ENCODE data around the gene PLXNA2.

DNA sequence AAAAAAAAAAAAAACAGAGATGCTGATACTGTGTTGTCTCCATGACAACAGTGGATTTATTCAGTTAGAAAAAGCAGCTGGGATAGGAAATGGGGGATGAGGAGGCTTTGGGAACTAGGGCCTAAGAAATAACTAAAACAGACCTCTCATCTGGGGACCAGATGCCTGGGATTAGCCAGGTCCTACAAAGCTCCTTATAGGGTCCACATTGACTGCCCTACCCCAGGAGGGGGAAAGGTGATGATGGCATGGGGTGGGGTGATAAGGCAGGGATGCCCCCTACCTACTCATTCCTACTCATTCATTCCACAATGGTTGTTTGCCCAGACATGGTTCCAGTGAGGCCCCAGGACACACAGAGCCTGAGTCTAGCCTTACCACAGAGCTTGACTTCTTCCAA lies 131.2 kb downstream of the PLXNA2 start:
- TF ChIP-seq, protein P1, sequence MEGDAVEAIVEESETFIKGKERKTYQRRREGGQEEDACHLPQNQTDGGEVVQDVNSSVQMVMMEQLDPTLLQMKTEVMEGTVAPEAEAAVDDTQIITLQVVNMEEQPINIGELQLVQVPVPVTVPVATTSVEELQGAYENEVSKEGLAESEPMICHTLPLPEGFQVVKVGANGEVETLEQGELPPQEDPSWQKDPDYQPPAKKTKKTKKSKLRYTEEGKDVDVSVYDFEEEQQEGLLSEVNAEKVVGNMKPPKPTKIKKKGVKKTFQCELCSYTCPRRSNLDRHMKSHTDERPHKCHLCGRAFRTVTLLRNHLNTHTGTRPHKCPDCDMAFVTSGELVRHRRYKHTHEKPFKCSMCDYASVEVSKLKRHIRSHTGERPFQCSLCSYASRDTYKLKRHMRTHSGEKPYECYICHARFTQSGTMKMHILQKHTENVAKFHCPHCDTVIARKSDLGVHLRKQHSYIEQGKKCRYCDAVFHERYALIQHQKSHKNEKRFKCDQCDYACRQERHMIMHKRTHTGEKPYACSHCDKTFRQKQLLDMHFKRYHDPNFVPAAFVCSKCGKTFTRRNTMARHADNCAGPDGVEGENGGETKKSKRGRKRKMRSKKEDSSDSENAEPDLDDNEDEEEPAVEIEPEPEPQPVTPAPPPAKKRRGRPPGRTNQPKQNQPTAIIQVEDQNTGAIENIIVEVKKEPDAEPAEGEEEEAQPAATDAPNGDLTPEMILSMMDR (IDR thresholded peaks at IDR 0.05), result no peak
- TF ChIP-seq POLR2A (IDR thresholded peaks at IDR 0.05), result no peak
